Astrocyte (in vitro differentiated cells and primary cell): ENCODE data around the gene MFAP2. TPM values are rescaled to one million over a fixed set of nuclear protein-coding genes. Genes with fewer than 3 reads are reported as not detected.

Source experiments
- DNase-seq: peaks from one replicate; pipeline ENCODE4 v3.0.0-alpha.2; 2010; ENCODE audit warnings: low read depth
- FAIRE-seq: peaks from 2 replicates; lab custom pipeline; 2011; peaks lifted over from hg19 to GRCh38; lab: Jason Lieb, UNC
- H2AFZ ChIP-seq: 2 replicates; pipeline ENCODE4 v1.6.0; 2012; ENCODE audit warnings: low read depth, low read length, inconsistent platforms
- H3K27ac ChIP-seq: 2 replicates; pipeline ENCODE4 v1.5.1; 2011; ENCODE audit warnings: low read depth, low read length, inconsistent platforms
- H3K27me3 ChIP-seq: 2 replicates; pipeline ENCODE4 v1.6.0; 2011; ENCODE audit warnings: low read length, inconsistent platforms; ENCODE audit not compliant: insufficient read depth
- H3K36me3 ChIP-seq: 2 replicates; pipeline ENCODE4 v1.5.1; 2011; ENCODE audit warnings: low read length, inconsistent platforms; ENCODE audit not compliant: insufficient read depth
- H3K4me1 ChIP-seq: 2 replicates; pipeline ENCODE4 v1.5.1; 2011; ENCODE audit warnings: low read length, inconsistent platforms; ENCODE audit not compliant: insufficient read depth
- H3K4me2 ChIP-seq: 2 replicates; pipeline ENCODE4 v1.6.0; 2012; ENCODE audit warnings: low read length, inconsistent platforms
- H3K4me3 ChIP-seq: 2 replicates; pipeline ENCODE4 v1.5.1; 2011; ENCODE audit warnings: low read depth, mild to moderate bottlenecking, low read length, inconsistent platforms; ENCODE audit not compliant: insufficient read depth
- H3K79me2 ChIP-seq: 2 replicates; pipeline ENCODE4 v1.6.0; 2012; ENCODE audit warnings: mild to moderate bottlenecking, low read length, inconsistent platforms; ENCODE audit not compliant: insufficient read depth
- H3K9ac ChIP-seq: 2 replicates; pipeline ENCODE4 v1.6.0; 2012; ENCODE audit warnings: mild to moderate bottlenecking, low read length, inconsistent platforms
- H3K9me3 ChIP-seq: 2 replicates; pipeline ENCODE4 v1.5.1; 2012; ENCODE audit warnings: low read depth, mild to moderate bottlenecking, low read length, inconsistent platforms; ENCODE audit not compliant: insufficient read depth
- H4K20me1 ChIP-seq: 2 replicates; pipeline ENCODE4 v1.6.0; 2012; ENCODE audit warnings: low read length, inconsistent platforms; ENCODE audit not compliant: insufficient read depth
- H3K27ac Mint-ChIP-seq: one replicate; pipeline ENCODE4 v1.8.0; 2021; ENCODE audit warnings: mild to moderate bottlenecking, mixed read lengths; ENCODE audit not compliant: unreplicated experiment
- H3K27me3 Mint-ChIP-seq: one replicate; pipeline ENCODE4 v1.8.0; 2021; ENCODE audit warnings: low read depth, mixed read lengths; ENCODE audit not compliant: unreplicated experiment
- H3K36me3 Mint-ChIP-seq: one replicate; pipeline ENCODE4 v1.8.0; 2021; ENCODE audit warnings: low read depth, mixed read lengths; ENCODE audit not compliant: unreplicated experiment
- H3K4me1 Mint-ChIP-seq: one replicate; pipeline ENCODE4 v1.8.0; 2021; ENCODE audit warnings: low read depth, mixed read lengths; ENCODE audit not compliant: unreplicated experiment
- H3K4me3 Mint-ChIP-seq: one replicate; pipeline ENCODE4 v1.8.0; 2021; ENCODE audit warnings: mild to moderate bottlenecking, moderate library complexity, mixed read lengths; ENCODE audit not compliant: unreplicated experiment
- H3K9me3 Mint-ChIP-seq: one replicate; pipeline ENCODE4 v1.8.0; 2021; ENCODE audit warnings: mild to moderate bottlenecking, mixed read lengths; ENCODE audit not compliant: unreplicated experiment
- EZH2 ChIP-seq: IDR thresholded peaks from 2 replicates; pipeline ENCODE4 v1.6.1; 2012; ENCODE audit warnings: mild to moderate bottlenecking, low read length, inconsistent platforms; ENCODE audit not compliant: insufficient read depth
- total RNA-seq: library from RNA; stranded (reverse); gene quantifications from 2 replicates; pipeline ENCODE4 v1.2.1, GENCODE V29; 2021
- TF ChIP-seq, protein P1 (sequence below): IDR thresholded peaks from 2 replicates; pipeline ENCODE4 v1.5.1; 2011; ENCODE audit warnings: low read depth, mild to moderate bottlenecking, inconsistent platforms, low read length, moderate library complexity; ENCODE audit not compliant: insufficient read depth

MFAP2 gene
- total RNA-seq, 1 donor from 2014 or later = 121 TPM

DNA sequence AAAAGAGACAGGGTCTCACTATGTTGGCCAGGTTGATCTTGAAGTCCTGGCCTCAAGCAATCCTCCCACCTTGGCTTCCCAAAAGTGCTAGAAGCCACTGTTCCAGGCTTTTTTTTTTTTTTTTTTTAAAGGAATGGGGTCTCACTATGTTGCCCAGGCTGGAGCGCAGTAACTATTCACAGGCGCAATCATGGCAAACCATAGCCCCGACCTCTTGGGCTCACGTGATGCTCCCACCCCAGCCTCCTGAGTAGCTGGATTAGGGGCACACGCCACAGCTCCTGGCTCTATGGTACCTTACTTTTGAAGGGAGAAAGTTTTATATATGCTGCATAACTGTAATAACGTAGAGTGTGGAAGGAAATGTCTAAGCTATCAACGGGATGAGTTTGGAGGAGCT, 37.0 kb upstream of the MFAP2 start:
- Histone ChIP-seq H3K9ac (no peak overlapping the region), H3K36me3 (peaks cover 25% of the 10 kb centered on the region), H3K4me1 (peaks cover 25% of the 10 kb centered on the region), H3K4me3 (no peak overlapping the region), H3K4me2 (no peak overlapping the region), H4K20me1 (peaks cover 4% of the 10 kb centered on the region), H3K79me2 (no peaks in the 10 kb centered on the region), H3K9me3 (no peaks in the 10 kb centered on the region), H2AFZ (no peak overlapping the region), H3K27me3 (no peaks in the 10 kb centered on the region), H3K27ac (no peak overlapping the region)
- Mint-ChIP-seq H3K27ac (no peak overlapping the region), H3K27me3 (no peaks in the 10 kb centered on the region), H3K36me3 (peaks cover 22% of the 10 kb centered on the region), H3K4me3 (no peak overlapping the region), H3K9me3 (no peaks in the 10 kb centered on the region), H3K4me1 (peaks cover 28% of the 10 kb centered on the region)
- DNase-seq (no peak), FAIRE-seq (no peak)
- no peak for TF ChIP-seq EZH2
- TF ChIP-seq, protein P1, sequence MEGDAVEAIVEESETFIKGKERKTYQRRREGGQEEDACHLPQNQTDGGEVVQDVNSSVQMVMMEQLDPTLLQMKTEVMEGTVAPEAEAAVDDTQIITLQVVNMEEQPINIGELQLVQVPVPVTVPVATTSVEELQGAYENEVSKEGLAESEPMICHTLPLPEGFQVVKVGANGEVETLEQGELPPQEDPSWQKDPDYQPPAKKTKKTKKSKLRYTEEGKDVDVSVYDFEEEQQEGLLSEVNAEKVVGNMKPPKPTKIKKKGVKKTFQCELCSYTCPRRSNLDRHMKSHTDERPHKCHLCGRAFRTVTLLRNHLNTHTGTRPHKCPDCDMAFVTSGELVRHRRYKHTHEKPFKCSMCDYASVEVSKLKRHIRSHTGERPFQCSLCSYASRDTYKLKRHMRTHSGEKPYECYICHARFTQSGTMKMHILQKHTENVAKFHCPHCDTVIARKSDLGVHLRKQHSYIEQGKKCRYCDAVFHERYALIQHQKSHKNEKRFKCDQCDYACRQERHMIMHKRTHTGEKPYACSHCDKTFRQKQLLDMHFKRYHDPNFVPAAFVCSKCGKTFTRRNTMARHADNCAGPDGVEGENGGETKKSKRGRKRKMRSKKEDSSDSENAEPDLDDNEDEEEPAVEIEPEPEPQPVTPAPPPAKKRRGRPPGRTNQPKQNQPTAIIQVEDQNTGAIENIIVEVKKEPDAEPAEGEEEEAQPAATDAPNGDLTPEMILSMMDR = no peak

DNA sequence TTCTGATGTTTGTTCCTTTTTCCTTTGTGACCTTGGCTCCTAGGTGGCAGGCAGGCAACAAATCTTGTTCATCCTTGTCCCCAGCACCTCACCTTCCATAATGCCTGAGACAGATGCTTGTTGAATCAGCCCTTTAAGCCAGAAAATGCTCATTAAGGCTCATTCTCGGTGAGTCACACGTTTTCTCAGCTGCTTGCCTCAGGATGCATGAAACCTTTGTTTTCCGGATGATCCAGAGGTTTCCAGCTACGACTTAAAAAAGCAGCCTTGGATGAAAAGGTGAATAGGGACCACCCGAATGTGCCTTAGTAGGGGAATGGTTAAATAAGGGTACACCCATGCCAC, 35.9 kb upstream of the MFAP2 start:
- H2AFZ ChIP-seq = no peak overlapping the region
- DNase-seq (peak; percentile 80), FAIRE-seq (peak; percentile 5)
- H3K27me3 ChIP-seq = no peaks in the 10 kb centered on the region
- H3K36me3 ChIP-seq = peaks cover 22% of the 10 kb centered on the region
- H3K4me2 ChIP-seq = peak overlapping the region; percentile 44
- H3K9ac ChIP-seq = peak overlapping the region; percentile 15
- no peaks in the 10 kb centered on the region for H3K9me3 ChIP-seq
- no peak overlapping the region for H3K4me3 ChIP-seq
- no peaks in the 10 kb centered on the region for H3K27me3 Mint-ChIP-seq
- no peak overlapping the region for H3K4me3 Mint-ChIP-seq
- peak overlapping the region; percentile 28 for H3K27ac Mint-ChIP-seq
- peaks cover 4% of the 10 kb centered on the region for H4K20me1 ChIP-seq
- peaks cover 17% of the 10 kb centered on the region for H3K36me3 Mint-ChIP-seq
- H3K9me3 Mint-ChIP-seq = no peaks in the 10 kb centered on the region
- peaks cover 32% of the 10 kb centered on the region for H3K4me1 ChIP-seq
- H3K4me1 Mint-ChIP-seq = peaks cover 28% of the 10 kb centered on the region
- peaks cover 2% of the 10 kb centered on the region for H3K79me2 ChIP-seq
- TF ChIP-seq EZH2 = no peak
- TF ChIP-seq, protein P1 = no peak
- peak overlapping the region; percentile 28 for H3K27ac ChIP-seq

DNA sequence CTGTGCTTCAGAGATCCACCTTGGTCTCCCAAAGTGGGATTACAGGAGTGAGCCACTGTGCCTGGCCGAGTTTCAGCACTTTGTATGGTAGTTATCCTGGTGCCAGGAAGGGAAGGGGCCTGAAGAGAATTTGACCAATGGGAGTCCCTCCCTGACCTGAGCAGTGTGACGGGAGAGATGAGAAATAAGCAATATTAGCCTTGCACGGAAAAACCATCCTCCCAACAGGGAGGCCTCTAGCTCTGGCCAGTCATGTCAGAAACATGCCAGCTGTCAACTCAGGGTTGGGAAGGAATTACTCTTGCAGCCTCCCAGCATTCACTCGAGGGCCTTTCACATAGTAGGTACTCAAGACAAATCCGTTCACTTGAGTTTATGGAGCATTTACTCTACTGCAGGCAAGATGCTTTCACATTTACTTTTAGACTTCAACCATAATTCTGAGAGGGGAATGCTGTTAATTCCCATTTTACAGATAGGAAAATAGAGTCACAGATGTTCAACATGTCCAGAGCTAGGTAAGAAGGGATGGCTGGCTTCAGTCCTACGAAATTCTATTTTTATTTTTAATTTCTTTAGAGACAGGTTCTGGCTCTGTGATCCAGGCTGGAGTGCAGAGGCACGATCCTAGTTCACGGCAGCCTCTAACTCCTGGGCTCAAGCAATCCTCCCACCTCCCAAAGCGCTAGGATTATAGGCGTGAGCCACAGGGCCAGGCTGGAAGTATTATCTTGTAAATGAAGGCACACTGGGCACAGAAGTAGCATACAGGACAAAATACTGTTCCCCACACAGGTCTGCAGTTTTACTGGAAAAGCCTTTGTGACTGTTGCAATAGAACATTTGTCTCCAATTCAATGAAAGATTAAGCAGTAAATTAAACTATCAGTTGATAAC, 34.5 kb upstream of the MFAP2 start:
- H3K36me3 Mint-ChIP-seq = peaks cover 13% of the 10 kb centered on the region
- H3K9me3 Mint-ChIP-seq = no peaks in the 10 kb centered on the region
- H3K4me3 Mint-ChIP-seq = no peak overlapping the region
- H3K36me3 ChIP-seq = peaks cover 10% of the 10 kb centered on the region
- H3K27me3 ChIP-seq = no peaks in the 10 kb centered on the region
- no peak overlapping the region for H3K4me3 ChIP-seq
- no peak overlapping the region for H3K4me2 ChIP-seq
- no peak overlapping the region for H3K27ac Mint-ChIP-seq
- FAIRE-seq (no peak), DNase-seq (no peak)
- TF ChIP-seq, protein P1 = no peak
- no peak for TF ChIP-seq EZH2
- no peak overlapping the region for H3K9ac ChIP-seq
- H3K79me2 ChIP-seq = peaks cover 16% of the 10 kb centered on the region
- H3K27ac ChIP-seq = no peak overlapping the region
- H2AFZ ChIP-seq = no peak overlapping the region
- H3K4me1 Mint-ChIP-seq = peaks cover 28% of the 10 kb centered on the region
- peaks cover 44% of the 10 kb centered on the region for H3K4me1 ChIP-seq
- no peaks in the 10 kb centered on the region for H3K27me3 Mint-ChIP-seq
- peaks cover 11% of the 10 kb centered on the region for H4K20me1 ChIP-seq
- H3K9me3 ChIP-seq = no peaks in the 10 kb centered on the region
